Measurements from ENCODE around the gene UNC80. TPM values are rescaled to one million over a fixed set of nuclear protein-coding genes. Genes with fewer than 3 reads are reported as not detected.

Gene UNC80
- polyA plus RNA-seq, 1 donor from 2014 or later = 10.4 TPM

GRCh38 chr2:209908511-209908910 lies 136.9 kb downstream of the UNC80 start:
- no peak overlapping the region for H3K9ac ChIP-seq (ENCODE audit: low read length)
- H3K4me3 ChIP-seq (ENCODE audit: low read length) = no peak overlapping the region
- no peak overlapping the region for H2AFZ ChIP-seq (ENCODE audit: low read depth, low read length)
- no peaks in the 10 kb centered on the region for H3K27me3 ChIP-seq (ENCODE audit: insufficient read depth, low read depth, low read length)
- H4K20me1 ChIP-seq (ENCODE audit: insufficient read depth) = no peaks in the 10 kb centered on the region
- H3K9me2 ChIP-seq (ENCODE audit: insufficient read depth, low read length) = no peaks in the 10 kb centered on the region
- H3K36me3 ChIP-seq (ENCODE audit: insufficient read depth, low read length) = peaks cover 18% of the 10 kb centered on the region
- no peaks in the 10 kb centered on the region for H3K79me2 ChIP-seq (replicated peaks; ENCODE audit: insufficient read depth, low read length)
- no peaks in the 10 kb centered on the region for H3K9me3 ChIP-seq (ENCODE audit: low read length)
- no peak overlapping the region for H3K27ac ChIP-seq (ENCODE audit: low read length)
- no peaks in the 10 kb centered on the region for H3F3A ChIP-seq (ENCODE audit: insufficient read depth, low read length, poor library complexity, severe bottlenecking)
- no peak overlapping the region for H3K4me2 ChIP-seq (ENCODE audit: low read length)
- TF ChIP-seq EP300 (conservative IDR thresholded peaks at IDR 0.05; ENCODE audit: poor library complexity, severe bottlenecking) (no peak), SMC3 (conservative IDR thresholded peaks at IDR 0.05; ENCODE audit: poor library complexity) (no peak)

GRCh38 chr2:209911486-209911885 lies 139.9 kb downstream of the UNC80 start:
- Histone ChIP-seq H2AFZ (ENCODE audit: low read depth, low read length) (no peak overlapping the region), H3K36me3 (ENCODE audit: insufficient read depth, low read length) (peaks cover 6% of the 10 kb centered on the region), H4K20me1 (ENCODE audit: insufficient read depth) (no peaks in the 10 kb centered on the region), H3F3A (ENCODE audit: insufficient read depth, low read length, poor library complexity, severe bottlenecking) (no peaks in the 10 kb centered on the region), H3K9me2 (ENCODE audit: insufficient read depth, low read length) (no peaks in the 10 kb centered on the region), H3K27me3 (ENCODE audit: insufficient read depth, low read depth, low read length) (no peaks in the 10 kb centered on the region), H3K79me2 (replicated peaks; ENCODE audit: insufficient read depth, low read length) (no peaks in the 10 kb centered on the region), H3K27ac (ENCODE audit: low read length) (no peak overlapping the region), H3K9me3 (ENCODE audit: low read length) (no peaks in the 10 kb centered on the region), H3K4me2 (ENCODE audit: low read length) (no peak overlapping the region), H3K9ac (ENCODE audit: low read length) (no peak overlapping the region), H3K4me3 (ENCODE audit: low read length) (no peak overlapping the region)
- TF ChIP-seq SMC3 (conservative IDR thresholded peaks at IDR 0.05; ENCODE audit: poor library complexity) (no peak), EZH2 (IDR thresholded peaks at IDR 0.05; ENCODE audit: borderline replicate concordance, insufficient read depth, low read length, poor library complexity, severe bottlenecking) (no peak), MXI1 (conservative IDR thresholded peaks at IDR 0.05; ENCODE audit: poor library complexity, severe bottlenecking) (no peak), EP300 (conservative IDR thresholded peaks at IDR 0.05; ENCODE audit: poor library complexity, severe bottlenecking) (no peak), RAD21 (conservative IDR thresholded peaks at IDR 0.05) (no peak), TAF1 (IDR thresholded peaks at IDR 0.05; ENCODE audit: low read depth) (no peak)
- TF ChIP-seq, protein P1, sequence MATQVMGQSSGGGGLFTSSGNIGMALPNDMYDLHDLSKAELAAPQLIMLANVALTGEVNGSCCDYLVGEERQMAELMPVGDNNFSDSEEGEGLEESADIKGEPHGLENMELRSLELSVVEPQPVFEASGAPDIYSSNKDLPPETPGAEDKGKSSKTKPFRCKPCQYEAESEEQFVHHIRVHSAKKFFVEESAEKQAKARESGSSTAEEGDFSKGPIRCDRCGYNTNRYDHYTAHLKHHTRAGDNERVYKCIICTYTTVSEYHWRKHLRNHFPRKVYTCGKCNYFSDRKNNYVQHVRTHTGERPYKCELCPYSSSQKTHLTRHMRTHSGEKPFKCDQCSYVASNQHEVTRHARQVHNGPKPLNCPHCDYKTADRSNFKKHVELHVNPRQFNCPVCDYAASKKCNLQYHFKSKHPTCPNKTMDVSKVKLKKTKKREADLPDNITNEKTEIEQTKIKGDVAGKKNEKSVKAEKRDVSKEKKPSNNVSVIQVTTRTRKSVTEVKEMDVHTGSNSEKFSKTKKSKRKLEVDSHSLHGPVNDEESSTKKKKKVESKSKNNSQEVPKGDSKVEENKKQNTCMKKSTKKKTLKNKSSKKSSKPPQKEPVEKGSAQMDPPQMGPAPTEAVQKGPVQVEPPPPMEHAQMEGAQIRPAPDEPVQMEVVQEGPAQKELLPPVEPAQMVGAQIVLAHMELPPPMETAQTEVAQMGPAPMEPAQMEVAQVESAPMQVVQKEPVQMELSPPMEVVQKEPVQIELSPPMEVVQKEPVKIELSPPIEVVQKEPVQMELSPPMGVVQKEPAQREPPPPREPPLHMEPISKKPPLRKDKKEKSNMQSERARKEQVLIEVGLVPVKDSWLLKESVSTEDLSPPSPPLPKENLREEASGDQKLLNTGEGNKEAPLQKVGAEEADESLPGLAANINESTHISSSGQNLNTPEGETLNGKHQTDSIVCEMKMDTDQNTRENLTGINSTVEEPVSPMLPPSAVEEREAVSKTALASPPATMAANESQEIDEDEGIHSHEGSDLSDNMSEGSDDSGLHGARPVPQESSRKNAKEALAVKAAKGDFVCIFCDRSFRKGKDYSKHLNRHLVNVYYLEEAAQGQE (IDR thresholded peaks at IDR 0.05; ENCODE audit: borderline replicate concordance) = no peak

DNA sequence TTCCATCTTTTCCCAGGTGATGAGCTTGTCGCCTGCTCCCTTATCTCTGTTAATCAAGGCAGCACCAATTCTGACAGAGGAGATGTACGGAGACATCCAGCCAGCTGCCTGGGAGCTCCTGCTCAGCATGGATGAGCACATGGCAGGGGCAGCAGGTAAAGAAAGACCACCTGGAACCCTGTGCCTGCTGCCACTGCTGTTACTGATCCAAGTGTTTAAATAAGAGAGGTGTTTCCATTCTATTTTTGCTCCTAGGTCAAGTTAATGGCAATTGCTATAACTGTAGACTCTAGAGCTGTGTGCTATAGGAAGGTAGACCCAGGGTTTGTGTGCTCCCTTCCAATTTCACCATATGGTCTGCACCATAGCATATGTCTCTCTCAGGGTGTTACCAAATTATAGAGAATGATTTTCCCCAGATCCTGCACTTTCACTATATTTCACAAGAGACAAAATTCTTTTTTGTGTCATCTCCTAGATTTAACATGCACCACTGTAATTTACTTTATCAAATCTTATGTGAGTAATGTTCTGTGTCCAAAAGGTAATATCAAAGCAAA lies 142.2 kb downstream of the UNC80 start:
- Histone ChIP-seq H3K9me3 (ENCODE audit: low read length) (no peaks in the 10 kb centered on the region), H3K4me2 (ENCODE audit: low read length) (no peak overlapping the region), H3K36me3 (ENCODE audit: insufficient read depth, low read length) (peaks cover 6% of the 10 kb centered on the region), H3K9me2 (ENCODE audit: insufficient read depth, low read length) (no peaks in the 10 kb centered on the region), H4K20me1 (ENCODE audit: insufficient read depth) (no peaks in the 10 kb centered on the region), H3K79me2 (replicated peaks; ENCODE audit: insufficient read depth, low read length) (no peaks in the 10 kb centered on the region), H3K4me3 (ENCODE audit: low read length) (no peak overlapping the region), H3K27me3 (ENCODE audit: insufficient read depth, low read depth, low read length) (no peaks in the 10 kb centered on the region), H3K9ac (ENCODE audit: low read length) (no peak overlapping the region), H3K27ac (ENCODE audit: low read length) (no peak overlapping the region), H3F3A (ENCODE audit: insufficient read depth, low read length, poor library complexity, severe bottlenecking) (no peaks in the 10 kb centered on the region), H2AFZ (ENCODE audit: low read depth, low read length) (no peak overlapping the region)
- TF ChIP-seq SMC3 (conservative IDR thresholded peaks at IDR 0.05; ENCODE audit: poor library complexity) (no peak), TAF1 (IDR thresholded peaks at IDR 0.05; ENCODE audit: low read depth) (no peak), EP300 (conservative IDR thresholded peaks at IDR 0.05; ENCODE audit: poor library complexity, severe bottlenecking) (no peak), MXI1 (conservative IDR thresholded peaks at IDR 0.05; ENCODE audit: poor library complexity, severe bottlenecking) (no peak), EZH2 (IDR thresholded peaks at IDR 0.05; ENCODE audit: borderline replicate concordance, insufficient read depth, low read length, poor library complexity, severe bottlenecking) (no peak), CTCF (IDR thresholded peaks at IDR 0.05; ENCODE audit: poor library complexity, severe bottlenecking) (no peak), RAD21 (conservative IDR thresholded peaks at IDR 0.05) (no peak), POLR2AphosphoS5 (IDR thresholded peaks at IDR 0.05) (no peak)
- TF ChIP-seq, protein P1 (IDR thresholded peaks at IDR 0.05; ENCODE audit: borderline replicate concordance) = no peak
